SJCRH30 (cell line): ENCODE measurements around the gene STK35. TPM values are rescaled to one million over a fixed set of nuclear protein-coding genes. Genes with fewer than 3 reads are reported as not detected.
"Not testable (repeated sequence)": the region's sequence is repeated elsewhere in the genome, so short reads cannot be mapped to it uniquely, and the experiment has no call there.

Experiments
- DNase-seq, 2 experiments: peaks; one replicate each; pipeline ENCODE4 v3.0.0-alpha.2; 2015 to 2020
- H3K27ac ChIP-seq: fragments of 250-450 bp; sonication (Bioruptor Pico); 2 replicates; pipeline ENCODE4 v1.5.1; 2020; ENCODE audit warnings: mild to moderate bottlenecking, moderate library complexity
- H3K27me3 ChIP-seq: fragments of 250-450 bp; sonication (Bioruptor Pico); 2 replicates; pipeline ENCODE4 v1.5.1; 2020; ENCODE audit warnings: mild to moderate bottlenecking, moderate library complexity
- H3K36me3 ChIP-seq: fragments of 250-450 bp; sonication (Bioruptor Pico); 2 replicates; pipeline ENCODE4 v1.5.1; 2020; ENCODE audit warnings: mild to moderate bottlenecking, moderate library complexity
- H3K4me1 ChIP-seq: fragments of 250-450 bp; sonication (Bioruptor Pico); 2 replicates; pipeline ENCODE4 v1.5.1; 2020; ENCODE audit warnings: mild to moderate bottlenecking, moderate library complexity
- H3K4me3 ChIP-seq: fragments of 250-450 bp; sonication (Bioruptor Pico); 2 replicates; pipeline ENCODE4 v1.5.1; 2020; ENCODE audit warnings: mild to moderate bottlenecking, moderate library complexity
- H3K9me3 ChIP-seq: fragments of 250-450 bp; sonication (Bioruptor Pico); replicated peaks from 2 replicates; pipeline ENCODE4 v1.5.1; 2020; ENCODE audit warnings: mild to moderate bottlenecking, moderate library complexity
- total RNA-seq: library from RNA; depleted of rRNA; stranded (reverse); fragments of >200 nt; shearing (Covaris generic); gene quantifications from 2 replicates; pipeline ENCODE4 v1.2.3, GENCODE V29; 2014

STK35 gene
- total RNA-seq, 1 experiment from 2014 or later: 19.1 TPM

- H3K4me1 ChIP-seq: no peaks in the 10 kb centered on the region
- no peaks in the 10 kb centered on the region for H3K36me3 ChIP-seq
- no peaks in the 10 kb centered on the region for H3K9me3 ChIP-seq
- H3K27me3 ChIP-seq: no peaks in the 10 kb centered on the region
- H3K4me3 ChIP-seq: no peak overlapping the region
- no peak for DNase-seq
- H3K27ac ChIP-seq: no peak overlapping the region
Measured at GRCh38 chr20:2171266-2171790, 69.7 kb downstream of the STK35 start.

GRCh38 chr20:2171840-2172239, 70.2 kb downstream of the STK35 start:
- not testable (repeated sequence) for H3K27me3 ChIP-seq, H3K4me3 ChIP-seq, H3K36me3 ChIP-seq, H3K27ac ChIP-seq, DNase-seq, H3K4me1 ChIP-seq, H3K9me3 ChIP-seq

- no peaks in the 10 kb centered on the region for H3K4me1 ChIP-seq
- H3K4me3 ChIP-seq: no peak overlapping the region
- no peaks in the 10 kb centered on the region for H3K36me3 ChIP-seq
- H3K27me3 ChIP-seq: no peaks in the 10 kb centered on the region
- no peak overlapping the region for H3K27ac ChIP-seq
- no peaks in the 10 kb centered on the region for H3K9me3 ChIP-seq
- peak; percentile 52 to 75 for DNase-seq
Measured at GRCh38 chr20:2172305-2173175, 70.9 kb downstream of the STK35 start.

GRCh38 chr20:2173186-2173585, 71.6 kb downstream of the STK35 start:
- no peak overlapping the region for H3K4me3 ChIP-seq
- H3K27me3 ChIP-seq: no peaks in the 10 kb centered on the region
- no peaks in the 10 kb centered on the region for H3K9me3 ChIP-seq
- DNase-seq: no peak
- no peaks in the 10 kb centered on the region for H3K36me3 ChIP-seq
- H3K4me1 ChIP-seq: no peaks in the 10 kb centered on the region
- no peak overlapping the region for H3K27ac ChIP-seq

DNA sequence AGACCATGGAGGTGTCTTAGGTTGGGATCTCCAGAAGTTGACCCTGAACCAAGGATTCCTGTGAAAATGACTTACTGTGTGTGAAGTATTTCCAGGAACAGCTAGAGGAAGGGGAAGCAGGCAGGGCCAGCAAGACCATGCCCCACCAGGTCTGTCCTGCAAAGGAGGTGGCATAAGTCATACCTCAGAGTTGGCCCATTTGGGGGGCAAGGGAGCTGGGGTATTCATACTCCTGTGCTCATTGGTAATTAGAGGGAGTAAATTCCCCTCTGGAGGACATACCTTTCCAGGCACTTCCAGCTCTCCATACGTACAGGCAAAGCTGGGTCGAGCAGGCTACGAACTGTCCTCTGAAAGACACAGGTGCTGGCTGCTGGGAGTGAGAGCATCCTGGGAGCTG, 72.4 kb downstream of the STK35 start:
- H3K27me3 ChIP-seq: no peaks in the 10 kb centered on the region
- no peak overlapping the region for H3K27ac ChIP-seq
- no peaks in the 10 kb centered on the region for H3K9me3 ChIP-seq
- no peak for DNase-seq
- no peaks in the 10 kb centered on the region for H3K4me1 ChIP-seq
- H3K4me3 ChIP-seq: no peak overlapping the region
- no peaks in the 10 kb centered on the region for H3K36me3 ChIP-seq

DNA sequence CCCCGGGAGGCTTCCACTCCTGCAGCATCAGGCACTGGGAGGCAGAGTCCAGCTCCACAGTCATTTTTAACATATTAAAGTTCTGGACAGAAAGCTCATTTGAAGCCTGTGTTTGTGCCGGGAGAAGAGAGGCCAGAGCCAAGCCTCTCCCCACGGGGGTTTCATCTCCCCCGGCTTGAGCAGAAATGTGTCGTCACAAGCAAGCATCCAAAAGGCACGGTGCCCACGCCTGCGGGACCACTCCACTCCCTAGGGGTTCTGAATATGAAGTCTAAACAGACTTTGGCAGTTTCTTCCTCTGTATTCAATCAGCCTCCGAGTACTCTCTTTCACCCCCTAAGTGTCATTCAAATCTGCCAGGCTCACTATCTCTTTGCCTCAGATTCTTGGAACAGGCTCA, 75.3 kb downstream of the STK35 start:
- no peak for DNase-seq

DNA sequence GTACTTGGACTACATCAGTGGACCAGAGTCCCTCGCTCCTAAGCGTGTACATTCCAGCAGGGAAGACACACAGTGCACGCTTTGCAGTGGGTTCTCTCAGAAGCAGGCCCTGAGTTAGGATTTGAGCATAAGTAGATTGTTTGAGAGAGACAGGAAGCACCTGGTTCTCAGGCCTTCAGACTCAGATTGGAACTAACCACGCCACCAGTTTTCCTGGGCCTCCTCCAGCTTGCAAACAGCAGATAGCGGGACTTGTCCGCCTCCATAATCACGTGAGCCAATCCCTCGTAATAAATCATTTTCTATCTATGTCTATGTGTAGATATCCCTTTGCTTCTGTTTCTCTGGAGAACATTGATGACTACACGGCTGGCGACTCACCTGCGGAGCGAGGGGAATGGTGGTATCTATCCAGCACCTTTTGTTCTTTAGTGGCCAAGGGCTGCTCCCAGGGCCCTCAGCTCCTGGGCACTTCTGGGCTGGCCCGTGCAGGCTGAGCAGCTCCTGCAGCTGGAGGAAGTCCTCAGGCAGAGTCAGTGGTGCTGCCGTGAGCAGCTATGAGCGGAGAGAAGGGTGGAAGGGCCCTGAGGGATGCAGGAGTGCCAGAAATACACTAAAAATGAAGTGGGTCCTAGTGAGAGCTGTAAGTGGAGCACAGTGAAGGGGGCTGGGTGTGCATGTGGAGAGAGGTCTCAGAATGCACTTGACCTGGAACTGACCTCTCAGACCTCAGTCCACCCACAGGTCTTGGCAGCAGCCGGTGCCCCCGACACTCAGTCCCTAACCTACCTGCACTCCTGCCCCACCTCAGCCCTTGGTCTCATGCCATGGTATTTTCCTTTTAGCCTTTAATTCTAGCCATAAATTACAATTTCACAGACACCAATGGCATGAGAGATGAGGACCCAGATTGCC, 76.9 kb downstream of the STK35 start:
- 0 out of 2 replicates have a peak, but pooled peaks cover 4% of the 10 kb centered on the region for H3K27me3 ChIP-seq

More for the DNA sequence above, 75.3 kb downstream of the STK35 start:
- Histone ChIP-seq H3K27ac (no peak overlapping the region), H3K27me3 (0 out of 2 replicates have a peak, but pooled peaks cover 4% of the 10 kb centered on the region), H3K4me3 (no peak overlapping the region), H3K9me3 (no peaks in the 10 kb centered on the region), H3K4me1 (no peaks in the 10 kb centered on the region), H3K36me3 (no peaks in the 10 kb centered on the region)

DNA sequence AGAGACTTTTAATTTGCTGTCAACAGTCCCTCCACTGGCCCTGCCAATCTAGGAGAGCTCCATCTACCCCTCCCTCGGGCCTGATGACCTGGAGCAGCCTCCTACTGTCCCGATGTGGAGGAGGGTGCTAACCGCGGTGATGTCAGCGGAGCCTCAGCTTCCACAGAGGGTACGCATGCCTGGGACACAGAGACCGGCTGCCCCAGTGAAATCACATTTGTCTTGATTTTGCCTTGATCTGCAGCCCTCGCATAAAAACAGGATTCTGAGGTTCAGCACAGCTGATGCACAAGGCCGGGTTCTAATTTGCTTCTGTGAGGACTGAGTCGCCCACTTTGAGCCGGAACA, 77.6 kb downstream of the STK35 start:
- no peak overlapping the region for H3K4me3 ChIP-seq
- no peak for DNase-seq
- H3K27ac ChIP-seq: no peak overlapping the region
- H3K36me3 ChIP-seq: no peaks in the 10 kb centered on the region
- H3K9me3 ChIP-seq: no peaks in the 10 kb centered on the region
- H3K27me3 ChIP-seq: 0 out of 2 replicates have a peak, but pooled peaks cover 4% of the 10 kb centered on the region
- no peaks in the 10 kb centered on the region for H3K4me1 ChIP-seq

More for the DNA sequence above, 76.9 kb downstream of the STK35 start:
- Histone ChIP-seq H3K36me3 (no peaks in the 10 kb centered on the region), H3K9me3 (no peaks in the 10 kb centered on the region), H3K27ac (no peak overlapping the region), H3K4me1 (no peaks in the 10 kb centered on the region), H3K4me3 (no peak overlapping the region)
- no peak for DNase-seq

- Histone ChIP-seq H3K9me3 (no peaks in the 10 kb centered on the region), H3K4me3 (no peak overlapping the region), H3K36me3 (no peaks in the 10 kb centered on the region), H3K27ac (no peak overlapping the region), H3K27me3 (0 out of 2 replicates have a peak, but pooled peaks cover 4% of the 10 kb centered on the region), H3K4me1 (no peaks in the 10 kb centered on the region)
- DNase-seq: no peak
Measured at GRCh38 chr20:2179949-2180348, 78.3 kb downstream of the STK35 start.

DNA sequence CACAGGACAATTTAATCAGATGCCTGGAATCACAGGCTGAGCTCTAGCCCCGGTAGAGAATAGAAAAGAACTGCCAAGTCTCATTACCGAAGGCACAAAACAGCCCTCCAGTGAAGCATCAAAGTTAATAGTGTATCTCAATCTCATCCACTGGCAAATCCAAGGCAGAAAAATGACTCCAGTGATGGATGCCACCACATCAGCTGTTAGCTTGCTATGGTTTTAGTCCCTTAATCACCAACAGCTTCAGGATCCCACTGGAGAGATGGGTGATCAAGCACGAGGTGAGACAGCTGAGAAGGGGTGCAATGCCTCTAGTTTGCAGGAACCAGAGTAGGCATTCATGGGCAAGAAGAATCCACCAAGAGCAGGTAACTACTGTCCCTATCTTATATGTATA, 81.8 kb downstream of the STK35 start:
- Histone ChIP-seq H3K27me3 (0 out of 2 replicates have a peak, but pooled peaks cover 4% of the 10 kb centered on the region), H3K27ac (no peak overlapping the region), H3K9me3 (no peaks in the 10 kb centered on the region), H3K36me3 (no peaks in the 10 kb centered on the region), H3K4me3 (no peak overlapping the region), H3K4me1 (no peaks in the 10 kb centered on the region)
- no peak for DNase-seq

- H3K9me3 ChIP-seq, H3K27ac ChIP-seq, H3K27me3 ChIP-seq, H3K4me1 ChIP-seq, H3K36me3 ChIP-seq, DNase-seq, H3K4me3 ChIP-seq: not testable (repeated sequence)
Measured at GRCh38 chr20:2184933-2185332, 83.3 kb downstream of the STK35 start.

DNA sequence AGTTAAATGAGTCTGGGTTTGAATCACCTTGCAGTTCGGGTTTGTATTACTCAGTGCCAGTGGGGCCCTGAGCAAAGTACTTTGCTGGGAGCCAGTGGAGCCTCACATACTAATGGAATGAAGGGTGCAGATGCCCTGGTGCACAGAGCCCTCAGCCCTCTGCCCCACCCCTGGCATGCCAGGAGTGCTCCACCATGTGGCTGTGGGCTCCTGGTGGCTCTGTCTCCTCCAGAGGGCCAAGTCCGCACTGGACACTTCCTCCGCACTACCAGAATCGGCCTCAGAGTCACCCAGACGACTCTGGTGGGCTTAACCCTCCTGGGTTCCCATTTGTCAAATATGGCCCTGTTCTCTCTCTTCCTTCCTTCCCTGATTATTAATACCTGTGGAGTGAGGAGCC, 94.0 kb downstream of the STK35 start:
- Histone ChIP-seq H3K27ac (no peak overlapping the region), H3K27me3 (peaks cover 8% of the 10 kb centered on the region), H3K9me3 (no peaks in the 10 kb centered on the region), H3K4me1 (no peaks in the 10 kb centered on the region), H3K36me3 (no peaks in the 10 kb centered on the region), H3K4me3 (no peak overlapping the region)
- DNase-seq: no peak

- DNase-seq: no peak
- Histone ChIP-seq H3K4me3 (no peak overlapping the region), H3K27ac (no peak overlapping the region), H3K36me3 (no peaks in the 10 kb centered on the region), H3K9me3 (no peaks in the 10 kb centered on the region), H3K4me1 (no peaks in the 10 kb centered on the region), H3K27me3 (peaks cover 8% of the 10 kb centered on the region)
Measured at GRCh38 chr20:2197166-2197565, 95.5 kb downstream of the STK35 start.
